ENCODE measurements around the gene CPEB2.

Gene CPEB2

GRCh38 chr4:14965071-14965470, 37.2 kb upstream of the CPEB2 start:
- Histone ChIP-seq H3K9ac (ENCODE audit: low read length) (no peak overlapping the region), H3K27ac (ENCODE audit: low read depth, low read length) (no peak overlapping the region), H2AFZ (ENCODE audit: low read depth, low read length, severe bottlenecking) (no peak overlapping the region), H3K27me3 (ENCODE audit: low read length) (no peaks in the 10 kb centered on the region), H3K9me2 (replicated peaks; ENCODE audit: insufficient read depth, low read length) (no peaks in the 10 kb centered on the region), H3F3A (ENCODE audit: insufficient read depth) (no peaks in the 10 kb centered on the region), H3K4me3 (ENCODE audit: insufficient read depth, low read length, poor library complexity, severe bottlenecking) (no peak overlapping the region), H3K4me2 (ENCODE audit: low read depth, low read length, poor library complexity, severe bottlenecking) (no peak overlapping the region), H4K20me1 (ENCODE audit: low read depth, low read length) (no peaks in the 10 kb centered on the region), H3K9me3 (ENCODE audit: insufficient read depth, low read length) (no peaks in the 10 kb centered on the region), H3K79me2 (ENCODE audit: insufficient read depth, low read length) (no peaks in the 10 kb centered on the region), H3K36me3 (ENCODE audit: low read length) (no peaks in the 10 kb centered on the region)
- TF ChIP-seq EZH2phosphoT487 (conservative IDR thresholded peaks at IDR 0.05; ENCODE audit: low read length): no peak
- TF ChIP-seq CTCF (IDR thresholded peaks at IDR 0.05; ENCODE audit: insufficient read depth, low read length, poor library complexity, severe bottlenecking): no peak

GRCh38 chr4:14967982-14968381, 34.3 kb upstream of the CPEB2 start:
- H3K27ac ChIP-seq (ENCODE audit: low read depth, low read length): no peak overlapping the region
- H3K4me2 ChIP-seq (ENCODE audit: low read depth, low read length, poor library complexity, severe bottlenecking): no peak overlapping the region
- no peak overlapping the region for H3K9ac ChIP-seq (ENCODE audit: low read length)
- H4K20me1 ChIP-seq (ENCODE audit: low read depth, low read length): no peaks in the 10 kb centered on the region
- no peak overlapping the region for H3K4me3 ChIP-seq (ENCODE audit: insufficient read depth, low read length, poor library complexity, severe bottlenecking)
- TF ChIP-seq CTCF (IDR thresholded peaks at IDR 0.05; ENCODE audit: insufficient read depth, low read length, poor library complexity, severe bottlenecking) (no peak), EZH2phosphoT487 (conservative IDR thresholded peaks at IDR 0.05; ENCODE audit: low read length) (no peak)
- H3K9me2 ChIP-seq (replicated peaks; ENCODE audit: insufficient read depth, low read length): no peaks in the 10 kb centered on the region
- H3F3A ChIP-seq (ENCODE audit: insufficient read depth): no peaks in the 10 kb centered on the region
- H3K9me3 ChIP-seq (ENCODE audit: insufficient read depth, low read length): no peaks in the 10 kb centered on the region
- no peaks in the 10 kb centered on the region for H3K79me2 ChIP-seq (ENCODE audit: insufficient read depth, low read length)
- H3K36me3 ChIP-seq (ENCODE audit: low read length): no peaks in the 10 kb centered on the region
- no peaks in the 10 kb centered on the region for H3K27me3 ChIP-seq (ENCODE audit: low read length)
- no peak overlapping the region for H2AFZ ChIP-seq (ENCODE audit: low read depth, low read length, severe bottlenecking)

GRCh38 chr4:14977830-14978229, 24.5 kb upstream of the CPEB2 start:
- Histone ChIP-seq H3K27ac (ENCODE audit: low read depth, low read length) (no peak overlapping the region), H4K20me1 (ENCODE audit: low read depth, low read length) (no peaks in the 10 kb centered on the region), H3K4me2 (ENCODE audit: low read depth, low read length, poor library complexity, severe bottlenecking) (no peak overlapping the region), H3K9me2 (replicated peaks; ENCODE audit: insufficient read depth, low read length) (no peaks in the 10 kb centered on the region), H3F3A (ENCODE audit: insufficient read depth) (no peaks in the 10 kb centered on the region), H2AFZ (ENCODE audit: low read depth, low read length, severe bottlenecking) (no peak overlapping the region), H3K79me2 (ENCODE audit: insufficient read depth, low read length) (no peaks in the 10 kb centered on the region), H3K9me3 (ENCODE audit: insufficient read depth, low read length) (no peaks in the 10 kb centered on the region), H3K36me3 (ENCODE audit: low read length) (no peaks in the 10 kb centered on the region), H3K27me3 (ENCODE audit: low read length) (no peaks in the 10 kb centered on the region), H3K9ac (ENCODE audit: low read length) (no peak overlapping the region), H3K4me3 (ENCODE audit: insufficient read depth, low read length, poor library complexity, severe bottlenecking) (no peak overlapping the region)
- TF ChIP-seq CTCF (IDR thresholded peaks at IDR 0.05; ENCODE audit: insufficient read depth, low read length, poor library complexity, severe bottlenecking) (no peak), EZH2phosphoT487 (conservative IDR thresholded peaks at IDR 0.05; ENCODE audit: low read length) (no peak)

Data from SU-DHL-6 (cell line).